MCF 10A (cell line): ENCODE measurements around the gene MYL5. TPM values are rescaled to one million over a fixed set of nuclear protein-coding genes. Genes with fewer than 3 reads are reported as not detected.

Experiments
- BruUV-seq: library from RNA; stranded (reverse); fragments of 400-500 nt; replicated peaks from 2 replicates; lab custom pipeline; 2021; lab: Mats Ljungman, UMichigan
- CTCF ChIA-PET: fragments of 300-600 bp; sonication (Branson Sonifier 250); formaldehyde crosslinking; extraction: SDS; loops from one replicate; lab custom pipeline; 2021; ENCODE audit warnings: antibody characterized with exemption, inconsistent platforms; lab: Yijun Ruan, JAX
- POLR2A ChIA-PET: fragments of 300-600, 350-650 bp; sonication (Branson Sonifier 250); formaldehyde crosslinking; extraction: SDS; loops from one replicate; lab custom pipeline; 2020; ENCODE audit warnings: antibody characterized with exemption, inconsistent platforms; lab: Yijun Ruan, JAX
- DNase-seq: peaks from one replicate; pipeline ENCODE4 v3.0.0-alpha.2; 2018; ENCODE audit not compliant: unreplicated experiment
- H3K27ac Mint-ChIP-seq: one replicate; pipeline ENCODE4 v1.8.0; 2022; ENCODE audit warnings: mild to moderate bottlenecking, low read depth, mixed read lengths; ENCODE audit not compliant: unreplicated experiment
- H3K27me3 Mint-ChIP-seq: one replicate; pipeline ENCODE4 v1.8.0; 2022; ENCODE audit warnings: mixed read lengths; ENCODE audit not compliant: insufficient read depth, unreplicated experiment
- H3K36me3 Mint-ChIP-seq: one replicate; pipeline ENCODE4 v1.8.0; 2022; ENCODE audit warnings: mild to moderate bottlenecking, moderate library complexity, mixed read lengths; ENCODE audit not compliant: insufficient read depth, unreplicated experiment
- H3K4me1 Mint-ChIP-seq: one replicate; pipeline ENCODE4 v1.8.0; 2022; ENCODE audit warnings: mixed read lengths; ENCODE audit not compliant: insufficient read depth, unreplicated experiment
- H3K4me3 Mint-ChIP-seq: one replicate; pipeline ENCODE4 v1.8.0; 2022; ENCODE audit warnings: mild to moderate bottlenecking, moderate library complexity, mixed read lengths; ENCODE audit not compliant: unreplicated experiment
- H3K9me3 Mint-ChIP-seq: one replicate; pipeline ENCODE4 v1.8.0; 2022; ENCODE audit warnings: mixed read lengths; ENCODE audit not compliant: unreplicated experiment
- CTCF ChIP-seq: fragments of 200-600 bp; IDR thresholded peaks from one replicate; pipeline ENCODE4 v1.8.0; 2022; ENCODE audit warnings: antibody characterized with exemption, mild to moderate bottlenecking; ENCODE audit not compliant: unreplicated experiment
- intact Hi-C: fragments of 100-400 bp; cut with micrococcal nuclease; formaldehyde crosslinking; loops from 2 replicates; pipeline ENCODE4 v1.14.1; 2022
- total RNA-seq: library from RNA; stranded (reverse); gene quantifications from 2 replicates; pipeline ENCODE4 v1.2.3, GENCODE V29; 2022

MYL5 gene
- total RNA-seq, 1 experiment from 2014 or later, result 32.9 TPM

DNA sequence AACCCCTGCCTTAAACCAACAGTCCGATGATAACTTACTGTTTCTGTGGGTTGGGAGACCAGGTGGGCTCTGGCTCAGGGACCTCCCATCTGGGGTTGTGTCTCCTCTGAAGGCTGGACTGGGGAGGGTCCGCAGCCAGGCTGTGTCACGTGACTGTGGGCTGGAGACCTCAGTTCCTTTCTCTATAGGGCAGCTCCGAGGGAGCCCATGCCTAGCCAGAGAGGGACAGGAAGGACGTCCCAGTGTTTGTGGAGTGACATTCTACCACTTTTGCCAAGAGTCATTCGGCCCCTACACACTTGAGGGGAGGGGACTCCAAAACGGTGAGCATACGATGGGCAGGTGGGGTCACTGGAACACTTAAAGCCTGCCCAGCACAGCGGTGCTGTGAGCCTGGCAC, 35.8 kb downstream of the MYL5 start:
- Mint-ChIP-seq H3K4me1 (peaks cover 19% of the 10 kb centered on the region), H3K9me3 (no peaks in the 10 kb centered on the region), H3K36me3 (peaks cover 13% of the 10 kb centered on the region), H3K27ac (no peak overlapping the region), H3K4me3 (no peak overlapping the region), H3K27me3 (no peaks in the 10 kb centered on the region)
- DNase-seq, result no peak
- no peak for TF ChIP-seq CTCF
- POLR2A ChIA-PET, result interaction anchor here (1.4 kb wide), 1 partner anchor 36 kb away, joined by 3 read pairs; the partner anchor contains the start of genes ATP5ME and MYL5
- no TSS peak for BruUV-seq
- intact Hi-C loops, result no loop called here
- CTCF ChIA-PET, result no interaction called here

DNA sequence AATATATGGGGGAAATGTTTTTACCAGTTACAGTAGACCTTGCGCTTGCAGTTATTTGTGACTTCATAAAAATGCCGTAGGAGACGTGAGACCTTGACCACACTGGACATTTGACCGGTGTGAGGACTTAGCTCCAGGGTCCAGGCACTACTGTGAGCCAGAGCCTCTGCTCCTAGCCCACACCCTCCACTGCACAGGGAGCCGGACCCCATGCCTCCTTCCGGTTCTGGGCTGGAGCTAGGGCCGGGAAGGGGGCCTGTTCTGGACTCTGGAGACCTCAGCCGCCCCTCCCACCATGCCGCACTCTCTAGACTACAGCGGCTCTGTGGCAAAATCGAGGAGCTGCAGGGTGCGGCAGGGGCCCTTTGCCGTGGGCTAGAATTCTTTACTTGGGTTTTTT, 36.6 kb downstream of the MYL5 start:
- peaks cover 13% of the 10 kb centered on the region for H3K36me3 Mint-ChIP-seq
- H3K27ac Mint-ChIP-seq, result no peak overlapping the region
- POLR2A ChIA-PET, result no interaction called here
- H3K4me1 Mint-ChIP-seq, result peaks cover 19% of the 10 kb centered on the region
- CTCF ChIA-PET, result interaction anchor here (0.6 kb wide), 1 partner anchor 1554 kb away, joined by 3 read pairs; no protein-coding TSS in a partner anchor
- no peak for DNase-seq
- no peak overlapping the region for H3K4me3 Mint-ChIP-seq
- no peak for TF ChIP-seq CTCF
- no peaks in the 10 kb centered on the region for H3K9me3 Mint-ChIP-seq
- intact Hi-C loops, result no loop called here
- no TSS peak for BruUV-seq
- H3K27me3 Mint-ChIP-seq, result no peaks in the 10 kb centered on the region

GRCh38 chr4:712093-712492, 37.8 kb downstream of the MYL5 start:
- ChIA-PET CTCF (no interaction called here), POLR2A (no interaction called here)
- no peak for TF ChIP-seq CTCF
- BruUV-seq, result no TSS peak
- intact Hi-C loops, result no loop called here
- DNase-seq, result no peak
- Mint-ChIP-seq H3K4me1 (peaks cover 19% of the 10 kb centered on the region), H3K27me3 (no peaks in the 10 kb centered on the region), H3K27ac (no peak overlapping the region), H3K4me3 (no peak overlapping the region), H3K9me3 (no peaks in the 10 kb centered on the region), H3K36me3 (peaks cover 13% of the 10 kb centered on the region)

DNA sequence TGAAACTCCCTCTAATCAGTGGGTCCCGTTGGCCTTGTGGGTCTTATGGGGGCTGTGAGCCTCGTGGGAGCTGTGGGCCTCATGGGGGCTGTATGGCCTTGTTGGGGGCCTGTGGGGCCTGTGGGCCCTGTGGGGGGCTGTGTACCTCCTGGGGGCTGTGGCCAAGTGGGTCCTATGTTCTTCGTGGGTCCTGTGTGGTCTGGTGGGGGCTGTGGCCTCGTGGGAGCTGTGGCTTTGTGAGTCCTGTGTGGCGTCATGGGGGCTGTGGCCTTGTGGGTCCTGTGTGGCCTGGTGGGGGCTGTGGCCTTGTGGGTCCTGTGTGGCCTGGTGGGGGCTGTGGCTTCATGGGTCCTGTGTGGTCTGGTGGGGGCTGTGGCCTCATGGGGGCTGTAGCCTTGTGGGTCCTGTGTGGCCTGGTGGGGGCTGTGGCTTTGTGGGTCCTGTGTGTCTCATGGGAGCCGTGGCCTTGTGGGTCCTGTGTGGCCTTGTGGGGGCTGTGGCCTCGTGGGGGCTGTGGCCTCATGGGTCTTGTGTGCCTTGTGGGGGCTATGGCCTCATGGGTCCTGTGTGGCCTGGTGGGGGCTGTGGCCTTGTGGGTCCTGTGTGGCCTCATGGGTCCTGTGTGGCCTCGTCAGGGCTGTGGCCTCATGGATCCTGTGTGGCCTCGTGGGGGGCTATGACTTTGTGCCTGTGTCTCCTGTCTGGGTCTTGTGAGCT, 38.7 kb downstream of the MYL5 start:
- POLR2A ChIA-PET, result no interaction called here
- no peak overlapping the region for H3K27ac Mint-ChIP-seq
- H3K4me3 Mint-ChIP-seq, result no peak overlapping the region
- H3K4me1 Mint-ChIP-seq, result peaks cover 24% of the 10 kb centered on the region
- intact Hi-C loops, result no loop called here
- DNase-seq, result no peak
- H3K27me3 Mint-ChIP-seq, result no peaks in the 10 kb centered on the region
- TF ChIP-seq CTCF, result no peak
- CTCF ChIA-PET, result interaction anchor here (0.6 to 0.8 kb wide), 2 partner anchors 29 to 389 kb away, joined by 3 to 4 read pairs; no protein-coding TSS in a partner anchor
- no peaks in the 10 kb centered on the region for H3K9me3 Mint-ChIP-seq
- no TSS peak for BruUV-seq
- H3K36me3 Mint-ChIP-seq, result peaks cover 13% of the 10 kb centered on the region
